DMS53 treated with DMSO at 0.1 percent for 48 hours (cell line): Measurements from ENCODE around the gene ZFAND4.
"Not testable (repeated sequence)": the region's sequence is repeated elsewhere in the genome, so short reads cannot be mapped to it uniquely, and the experiment has no call there.

Experiments used
- DNase-seq: peaks from one replicate; lab custom pipeline; 2025; ENCODE audit not compliant: unreplicated experiment; lab: John Stamatoyannopoulos, UW

The ZFAND4 gene

GRCh38 chr10:45672181-45673073 lies at the start of gene ZFAND4:
ZFAND4 (minus strand) TSS chr10:45672772; CDS start chr10:45663725, 9,047 bp downstream.
- peak; percentile 95 for DNase-seq

- not testable (repeated sequence) for DNase-seq
Measured at GRCh38 chr10:45721503-45721902, 48.9 kb upstream of the ZFAND4 start.

GRCh38 chr10:45717642-45718041 lies 45.1 kb upstream of the ZFAND4 start:
- not testable (repeated sequence) for DNase-seq

GRCh38 chr10:45717053-45717452 lies 44.5 kb upstream of the ZFAND4 start:
- not testable (repeated sequence) for DNase-seq

- DNase-seq = not testable (repeated sequence)
Measured at GRCh38 chr10:45711223-45711622, 38.7 kb upstream of the ZFAND4 start.

- not testable (repeated sequence) for DNase-seq
Measured at GRCh38 chr10:45710200-45710796, 37.7 kb upstream of the ZFAND4 start.

- DNase-seq = not testable (repeated sequence)
Measured at GRCh38 chr10:45678467-45678866, 5.9 kb upstream of the ZFAND4 start.

- DNase-seq = no peak
Measured at GRCh38 chr10:45675388-45675787, 2.8 kb upstream of the ZFAND4 start.

GRCh38 chr10:45673074-45673648 lies 589 bp upstream of the ZFAND4 start:
- peak; percentile 33 for DNase-seq

- DNase-seq = not testable (repeated sequence)
Measured at GRCh38 chr10:45671300-45671699, 1.3 kb downstream of the ZFAND4 start.

- not testable (repeated sequence) for DNase-seq
Measured at GRCh38 chr10:45669897-45670296, 2.7 kb downstream of the ZFAND4 start.

- DNase-seq = no peak
Measured at GRCh38 chr10:45660876-45661411, 11.6 kb downstream of the ZFAND4 start.

GRCh38 chr10:45657033-45657926 lies 15.3 kb downstream of the ZFAND4 start:
- DNase-seq = no peak

GRCh38 chr10:45655219-45655618 lies 17.4 kb downstream of the ZFAND4 start:
- no peak for DNase-seq

GRCh38 chr10:45654753-45655141 lies 17.8 kb downstream of the ZFAND4 start:
- DNase-seq = not testable (repeated sequence)

- DNase-seq = no peak
Measured at GRCh38 chr10:45653454-45653853, 19.1 kb downstream of the ZFAND4 start.

GRCh38 chr10:45652511-45652910 lies 20.1 kb downstream of the ZFAND4 start:
- no peak for DNase-seq

- no peak for DNase-seq
Measured at GRCh38 chr10:45649296-45649695, 23.3 kb downstream of the ZFAND4 start.

- no peak for DNase-seq
Measured at GRCh38 chr10:45647118-45647517, 25.5 kb downstream of the ZFAND4 start.

GRCh38 chr10:45646384-45647050 lies 26.1 kb downstream of the ZFAND4 start:
- no peak for DNase-seq
